ENCODE data around the gene SGCA. TPM values are rescaled to one million over a fixed set of nuclear protein-coding genes. Genes with fewer than 3 reads are reported as not detected.

The SGCA gene
- total and polyA plus RNA-seq, 2 of the 8 experiments (the other 6 are each of a cell fraction or from before 2014, with no cell fraction given), result 0.12 TPM; not detected in 1

DNA sequence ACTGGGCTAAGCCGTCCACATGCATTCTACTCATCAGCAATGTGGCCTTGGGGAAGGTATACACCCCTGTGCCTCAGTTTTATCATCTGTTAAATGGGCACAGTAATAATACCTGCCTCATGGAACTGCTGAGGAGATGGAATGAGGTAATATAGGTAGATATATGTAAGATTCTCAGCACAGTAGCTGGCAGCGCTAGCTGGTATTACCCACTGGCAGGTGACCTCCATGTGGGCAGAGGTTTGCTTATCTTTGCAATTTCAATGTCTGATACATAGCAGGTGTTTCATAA lies 1.2 kb upstream of the SGCA start:
- no peaks in the 10 kb centered on the region for H3K79me2 ChIP-seq (ENCODE audit: control insufficient read depth in 1 of 2, insufficient read depth in 2 of 2, low read length in 2 of 2)
- no peak overlapping the region for H3K56ac ChIP-seq (replicated peaks; ENCODE audit: insufficient read length, low read depth, low read length)
- H3K4me1 ChIP-seq (replicated peaks in 1 of 4; ENCODE audit: control insufficient read depth in 3 of 4, insufficient read depth in 4 of 4, low read length in 3 of 4), result peaks cover 0 to 14% (median 12%) of the 10 kb centered on the region in 4 experiments; a peak in 5 of 7 replicates
- no peak overlapping the region for H2BK5ac ChIP-seq (ENCODE audit: low read depth, low read length)
- ChIA-PET CTCF (ENCODE audit: partially characterized antibody) (interaction anchor here (0.8 to 17.0 kb wide), 16 partner anchors 9 to 145 kb away, joined by 3 to 299 read pairs (median 6); partner anchors contain the start of gene COL1A1), POLR2A (ENCODE audit: partially characterized antibody) (interaction anchor here (1.1 kb wide), 1 partner anchor 33 kb away, joined by 3 read pairs; no protein-coding TSS in a partner anchor)
- no peak overlapping the region for H3K4ac ChIP-seq (replicated peaks; ENCODE audit: insufficient read length, low read depth, low read length)
- H3K9me3 ChIP-seq (ENCODE audit: insufficient read depth in 2 of 2, low read depth in 1 of 2, low read length in 1 of 2), result no peaks in the 10 kb centered on the region
- DNase-seq (ENCODE audit: low read depth in 1 of 2, low spot score in 2 of 2) (no peak), FAIRE-seq (no peak)
- no peak overlapping the region for H3K4me3 ChIP-seq (ENCODE audit: extremely low read depth in 1 of 4, insufficient read depth in 2 of 4, low read depth in 3 of 4, low read length in 4 of 4)
- H3K14ac ChIP-seq (ENCODE audit: insufficient read length), result no peak overlapping the region
- peaks cover 12% of the 10 kb centered on the region for H3K23me2 ChIP-seq (ENCODE audit: low read depth, low read length)
- H3K9ac ChIP-seq (replicated peaks in 1 of 4; ENCODE audit: extremely low read depth in 1 of 4, low read depth in 3 of 4, low read length in 3 of 4), result no peak overlapping the region
- H3K18ac ChIP-seq (ENCODE audit: extremely low read depth, low read length), result no peak overlapping the region
- H2BK15ac ChIP-seq (ENCODE audit: low read length), result no peak overlapping the region
- no peak overlapping the region for H2AFZ ChIP-seq (ENCODE audit: low read length)
- H4K91ac ChIP-seq (replicated peaks; ENCODE audit: insufficient read length, low read length), result no peak overlapping the region
- no peak for TF ChIP-seq ATF2 (IDR thresholded peaks at IDR 0.05; ENCODE audit: low read length)
- TF ChIP-seq EP300 (IDR thresholded peaks at IDR 0.05; ENCODE audit: borderline replicate concordance in 1 of 2, low read depth in 2 of 2, low read length in 2 of 2), result no peak
- TF ChIP-seq EZH2 (IDR thresholded peaks at IDR 0.05; ENCODE audit: low read depth, low read length, severe bottlenecking), result no peak
- TF ChIP-seq KDM1A (IDR thresholded peaks at IDR 0.05; ENCODE audit: borderline replicate concordance, low read length), result peak; percentile 59; the same call in 1 of the 2 replicates
- TF ChIP-seq JUND (IDR thresholded peaks at IDR 0.05; ENCODE audit: low read length), result no peak
- TF ChIP-seq SP2 (IDR thresholded peaks at IDR 0.05; ENCODE audit: low read length), result no peak
- no peak for TF ChIP-seq RXRA (IDR thresholded peaks at IDR 0.05; ENCODE audit: insufficient read depth, low read depth, low read length)
- TF ChIP-seq CTBP2 (IDR thresholded peaks at IDR 0.05; ENCODE audit: borderline replicate concordance, insufficient read depth, insufficient read length, low read length), result no peak
- no peak overlapping the region for H3K27ac ChIP-seq (ENCODE audit: low read depth, low read length)
- no peaks in the 10 kb centered on the region for H3K79me1 ChIP-seq (ENCODE audit: low read depth, low read length)
- no peak overlapping the region for H2BK120ac ChIP-seq (replicated peaks; ENCODE audit: low read depth, low read length)
- no peaks in the 10 kb centered on the region for H4K20me1 ChIP-seq (replicated peaks in 1 of 2; ENCODE audit: control insufficient read depth in 1 of 2, insufficient read depth in 2 of 2, low read length in 2 of 2)
- WGBS, 2 experiments (ENCODE audit: extremely low coverage in 1 of 2, insufficient coverage in 1 of 2, insufficient read length in 1 of 2, insufficient replicate concordance in 2 of 2, low coverage in 1 of 2, low lambda C conversion rate in 2 of 2, missing lambda C conversion rate in 1 of 2), result 87% methylated on average over 2 of the region's 2 CpGs; no CpG with 5 or more reads in 1 of the 2 experiments
- no peak overlapping the region for H2BK20ac ChIP-seq (ENCODE audit: low read length)
- no peak overlapping the region for H2AK5ac ChIP-seq (ENCODE audit: low read depth, low read length)
- no peak overlapping the region for H3K23ac ChIP-seq (ENCODE audit: insufficient read length)
- H4K8ac ChIP-seq (ENCODE audit: extremely low read depth, insufficient read depth, low read length), result no peak overlapping the region
- H4K5ac ChIP-seq (ENCODE audit: insufficient read length, low read depth, low read length), result no peak overlapping the region
- H3K36me3 ChIP-seq (ENCODE audit: control insufficient read depth in 2 of 4, insufficient read depth in 4 of 4, low read length in 3 of 4), result no peaks in the 10 kb centered on the region
- peaks cover 0 to 6% (median 0%) of the 10 kb centered on the region in 4 experiments; a peak in 2 of 7 replicates for H3K27me3 ChIP-seq (replicated peaks in 1 of 4; ENCODE audit: control insufficient read depth in 3 of 4, extremely low read depth in 1 of 4, insufficient read depth in 3 of 4, low read length in 3 of 4)
- H3K4me2 ChIP-seq (ENCODE audit: insufficient read depth in 1 of 2, low read depth in 2 of 2, low read length in 2 of 2), result no peak overlapping the region
- H2BK12ac ChIP-seq (ENCODE audit: low read depth, low read length), result no peak overlapping the region
